Ecto neural progenitor cell (in vitro differentiated cells): ENCODE results near the gene SREK1.
A peak's percentile ranks its signal among the peaks of the same experiment; 100 is the strongest.
"Not testable (repeated sequence)": the region's sequence is repeated elsewhere in the genome, so short reads cannot be mapped to it uniquely, and the experiment has no call there.

Experiments used
- DNase-seq: peaks from one replicate; pipeline ENCODE4 v3.0.0-alpha.2; 2018; ENCODE audit warnings: low spot score

The SREK1 gene, protein sequence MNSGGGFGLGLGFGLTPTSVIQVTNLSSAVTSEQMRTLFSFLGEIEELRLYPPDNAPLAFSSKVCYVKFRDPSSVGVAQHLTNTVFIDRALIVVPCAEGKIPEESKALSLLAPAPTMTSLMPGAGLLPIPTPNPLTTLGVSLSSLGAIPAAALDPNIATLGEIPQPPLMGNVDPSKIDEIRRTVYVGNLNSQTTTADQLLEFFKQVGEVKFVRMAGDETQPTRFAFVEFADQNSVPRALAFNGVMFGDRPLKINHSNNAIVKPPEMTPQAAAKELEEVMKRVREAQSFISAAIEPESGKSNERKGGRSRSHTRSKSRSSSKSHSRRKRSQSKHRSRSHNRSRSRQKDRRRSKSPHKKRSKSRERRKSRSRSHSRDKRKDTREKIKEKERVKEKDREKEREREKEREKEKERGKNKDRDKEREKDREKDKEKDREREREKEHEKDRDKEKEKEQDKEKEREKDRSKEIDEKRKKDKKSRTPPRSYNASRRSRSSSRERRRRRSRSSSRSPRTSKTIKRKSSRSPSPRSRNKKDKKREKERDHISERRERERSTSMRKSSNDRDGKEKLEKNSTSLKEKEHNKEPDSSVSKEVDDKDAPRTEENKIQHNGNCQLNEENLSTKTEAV

DNA sequence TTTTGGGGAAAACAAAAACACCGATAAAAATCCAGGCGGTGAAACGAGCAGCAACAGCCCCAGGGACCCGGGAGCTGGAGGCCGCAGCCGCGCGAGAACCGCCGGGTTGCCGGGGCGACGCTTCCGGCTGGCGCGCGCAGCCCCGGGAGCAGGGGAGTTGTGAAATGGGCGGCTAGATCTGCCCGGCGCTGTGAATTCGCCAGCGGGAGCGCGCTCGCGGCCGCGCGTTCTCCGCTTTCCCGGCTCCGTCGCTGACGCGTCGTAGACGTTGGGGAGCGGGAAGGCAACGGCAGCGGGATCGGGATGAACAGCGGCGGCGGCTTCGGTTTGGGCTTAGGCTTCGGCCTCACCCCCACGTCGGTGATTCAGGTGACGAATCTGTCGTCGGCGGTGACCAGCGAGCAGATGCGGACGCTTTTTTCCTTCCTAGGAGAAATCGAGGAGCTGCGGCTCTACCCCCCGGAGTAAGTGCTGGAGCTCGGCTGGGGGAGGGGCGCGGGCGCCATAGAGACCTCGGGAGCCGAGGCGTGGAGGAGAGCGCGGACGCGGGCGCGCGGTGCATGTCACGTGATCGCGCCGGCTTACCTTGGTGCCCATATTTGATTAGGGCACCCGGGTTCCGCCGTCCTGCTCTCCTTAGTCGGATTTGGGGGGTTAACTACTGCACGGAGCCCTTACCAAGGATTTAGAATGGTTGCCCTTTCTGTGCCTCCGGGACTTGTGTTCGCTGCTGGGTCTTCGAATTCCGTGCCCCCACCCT is at the start of gene SREK1:
SREK1 (plus strand) TSS at position 227 of the 760 bp plus-strand sequence; CDS start at position 304, 77 bp downstream.
- peak; percentile 96 for DNase-seq

DNA sequence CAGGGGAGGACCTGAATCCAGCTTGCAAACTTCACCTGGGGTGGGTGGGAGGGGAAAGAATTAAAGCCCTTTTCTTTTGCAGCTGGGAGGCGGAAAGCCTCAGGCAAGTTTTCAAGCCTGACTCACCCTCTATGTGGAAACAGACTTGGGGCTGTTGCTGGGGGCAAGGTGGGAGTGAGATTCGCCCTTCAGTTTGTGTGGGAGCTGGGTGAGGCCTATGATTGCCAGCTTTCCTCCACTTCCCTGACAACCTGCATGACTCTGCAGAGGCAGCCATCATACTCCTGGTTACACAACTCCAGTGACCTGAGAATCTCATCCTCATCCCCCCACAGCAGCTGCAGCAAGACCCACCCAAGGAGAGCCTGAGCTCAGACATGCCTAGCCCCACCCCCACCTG is 43.2 kb upstream of the SREK1 start:
- DNase-seq = no peak

DNA sequence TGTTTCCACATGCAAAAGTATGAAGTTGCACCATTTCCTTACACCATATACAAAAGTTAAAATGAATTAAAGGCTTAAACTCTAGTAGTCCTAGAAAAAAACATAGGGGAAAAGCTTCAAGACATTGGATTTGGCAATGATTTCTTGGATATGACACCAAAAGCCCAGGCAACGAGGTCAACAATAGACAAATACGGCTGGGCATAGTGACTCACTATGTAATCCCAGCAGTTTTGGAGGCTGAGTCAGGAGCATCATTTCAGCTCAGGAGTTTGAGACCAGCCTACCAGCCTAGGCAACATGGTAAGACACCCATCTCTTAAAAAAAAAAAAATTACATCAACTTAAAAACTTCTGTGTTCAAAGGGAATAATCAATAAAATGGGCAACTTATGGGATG is 30.9 kb upstream of the SREK1 start:
- no peak for DNase-seq

DNA sequence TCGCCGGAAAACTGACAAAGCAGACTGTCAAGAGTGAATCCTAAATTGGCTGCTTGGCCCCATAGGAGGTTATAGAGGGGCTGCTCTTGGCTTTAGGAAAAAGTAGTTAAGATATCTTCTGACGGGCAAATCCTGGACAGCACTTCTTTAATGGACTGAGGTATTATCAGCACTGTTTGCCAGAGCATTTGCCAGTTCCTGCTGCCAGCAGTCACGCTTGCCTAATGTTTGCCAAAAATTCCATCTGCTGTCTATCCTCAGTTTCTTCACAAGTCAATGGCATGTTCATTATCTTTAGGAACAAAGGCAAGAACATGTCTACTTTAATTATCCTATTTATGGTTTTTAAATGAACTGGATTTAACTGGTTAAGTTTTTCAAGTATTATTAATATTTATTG is 25.8 kb upstream of the SREK1 start:
- no peak for DNase-seq

DNA sequence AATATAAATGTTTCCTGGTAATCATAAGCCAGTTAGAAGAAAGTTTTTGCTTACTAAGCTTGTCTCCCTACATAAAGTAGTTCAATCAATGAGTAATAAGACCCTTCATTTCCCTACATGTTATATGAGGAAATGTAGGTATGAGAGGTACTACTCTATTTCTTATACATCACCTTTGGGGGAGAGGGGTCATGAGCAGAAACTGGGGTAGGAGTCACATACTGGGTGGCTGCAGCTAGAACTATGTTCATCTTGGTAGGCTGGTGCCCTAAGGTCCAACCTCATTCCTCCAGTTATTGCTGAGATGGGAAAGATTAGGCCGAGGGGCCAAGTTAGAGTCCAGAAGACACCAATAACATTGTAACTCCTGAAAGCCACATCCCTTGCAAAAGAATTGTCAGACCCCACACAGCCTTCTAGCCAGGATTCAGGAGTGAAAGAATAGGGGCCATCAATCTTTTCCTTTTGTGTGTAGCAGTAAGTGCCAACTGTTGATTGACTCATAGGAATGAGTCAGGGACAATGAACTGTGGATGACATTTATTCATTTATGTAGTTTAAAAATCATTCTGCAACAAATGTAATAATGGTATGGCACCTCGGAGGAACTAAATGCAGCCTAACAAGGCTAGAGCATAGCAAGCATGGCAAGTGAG is 21.6 kb upstream of the SREK1 start:
- no peak for DNase-seq

DNA sequence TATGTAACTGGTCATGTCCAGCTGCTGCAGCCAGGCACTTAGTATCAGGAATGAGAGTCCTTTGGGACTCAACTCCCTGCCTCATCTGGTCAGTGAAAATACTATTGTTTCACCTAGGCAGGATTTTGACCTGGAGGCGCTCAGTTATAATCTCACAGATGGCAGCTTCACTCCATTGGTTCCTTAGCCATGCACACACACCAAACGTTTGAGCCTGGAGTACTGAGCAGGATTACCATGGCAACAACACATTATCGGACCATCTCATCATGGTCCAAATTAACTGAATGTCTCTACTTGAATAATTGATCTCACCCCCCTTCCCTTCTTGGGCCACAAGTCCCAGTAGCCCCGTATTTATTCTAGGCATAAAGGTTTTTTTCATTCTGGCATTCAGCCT is 15.0 kb upstream of the SREK1 start:
- DNase-seq = no peak

DNA sequence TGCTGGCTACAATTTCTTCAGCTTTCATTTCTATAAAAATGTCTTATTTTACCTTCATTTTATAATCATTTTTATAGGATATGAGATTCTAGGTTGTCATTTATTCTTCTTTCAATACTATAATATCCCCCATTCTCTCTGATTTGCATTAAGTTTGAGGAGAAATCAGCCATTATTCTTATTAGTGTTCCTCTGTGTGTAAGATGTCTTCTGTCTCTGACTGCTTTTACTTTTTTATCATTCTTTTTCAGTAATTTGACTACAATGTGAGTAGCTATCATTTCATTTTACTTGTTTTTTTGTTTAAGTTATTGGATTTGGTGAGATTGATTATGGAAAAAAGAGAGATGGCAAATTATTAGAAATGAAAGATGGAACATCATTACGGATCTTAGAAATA is 13.6 kb upstream of the SREK1 start:
- DNase-seq = no peak

DNA sequence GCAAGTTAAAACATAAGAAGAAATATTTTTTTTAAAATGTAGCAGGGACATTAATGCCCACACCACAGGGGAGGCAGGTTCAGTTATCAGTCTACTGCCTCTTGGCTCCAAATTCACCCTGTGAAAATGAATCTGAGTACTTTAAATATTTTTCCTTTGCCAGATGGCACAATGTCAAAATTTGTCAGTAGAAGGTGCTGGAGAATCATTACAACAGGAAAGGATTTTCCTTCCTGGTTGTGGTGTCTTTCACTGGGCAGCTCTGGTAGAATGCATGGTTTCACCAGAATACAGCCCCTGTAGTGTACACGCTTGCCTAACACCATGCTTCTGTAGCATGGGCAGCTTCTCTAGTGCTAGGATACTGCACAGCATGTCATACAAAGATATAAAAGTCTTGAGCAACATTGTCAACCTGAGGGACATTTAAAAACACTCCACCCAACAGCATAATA is 9.7 kb upstream of the SREK1 start:
- DNase-seq = no peak

DNA sequence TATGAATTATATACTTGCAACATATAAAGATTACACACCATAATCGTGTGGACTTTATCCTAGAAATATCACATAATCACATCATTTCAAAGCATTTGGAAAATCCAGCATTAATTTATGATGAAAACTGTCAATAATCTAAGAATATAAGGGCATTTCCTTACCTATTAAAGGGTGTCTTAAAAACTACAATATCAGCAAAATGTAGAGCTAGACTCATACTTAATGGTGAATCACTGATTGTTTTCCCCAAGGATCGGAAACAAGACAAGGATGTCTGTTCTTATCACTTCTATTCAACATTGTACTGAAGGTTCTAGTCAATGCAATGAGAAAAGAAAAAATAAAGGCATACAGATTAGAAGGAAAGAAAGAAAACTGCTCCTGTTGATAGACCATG is 8.0 kb upstream of the SREK1 start:
- DNase-seq = no peak

DNA sequence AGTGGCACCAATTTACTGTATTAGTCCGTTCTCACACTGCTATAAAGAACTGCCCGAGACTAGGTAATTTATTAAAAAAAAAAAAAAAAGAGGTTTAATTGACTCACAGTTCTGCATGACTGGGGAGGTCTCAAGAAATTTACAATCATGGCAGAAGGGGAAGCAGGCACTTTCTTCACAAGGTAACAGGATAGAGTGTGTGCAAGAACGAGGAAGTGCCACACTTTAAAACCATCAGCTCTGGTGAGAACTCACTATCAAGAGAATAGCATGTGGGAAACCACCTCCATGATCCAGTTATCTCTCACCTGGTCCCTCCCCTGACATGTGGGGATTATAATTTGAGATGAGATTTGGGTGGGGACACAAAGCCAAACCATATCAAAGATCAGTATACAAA is 7.2 kb upstream of the SREK1 start:
- not testable (repeated sequence) for DNase-seq

DNA sequence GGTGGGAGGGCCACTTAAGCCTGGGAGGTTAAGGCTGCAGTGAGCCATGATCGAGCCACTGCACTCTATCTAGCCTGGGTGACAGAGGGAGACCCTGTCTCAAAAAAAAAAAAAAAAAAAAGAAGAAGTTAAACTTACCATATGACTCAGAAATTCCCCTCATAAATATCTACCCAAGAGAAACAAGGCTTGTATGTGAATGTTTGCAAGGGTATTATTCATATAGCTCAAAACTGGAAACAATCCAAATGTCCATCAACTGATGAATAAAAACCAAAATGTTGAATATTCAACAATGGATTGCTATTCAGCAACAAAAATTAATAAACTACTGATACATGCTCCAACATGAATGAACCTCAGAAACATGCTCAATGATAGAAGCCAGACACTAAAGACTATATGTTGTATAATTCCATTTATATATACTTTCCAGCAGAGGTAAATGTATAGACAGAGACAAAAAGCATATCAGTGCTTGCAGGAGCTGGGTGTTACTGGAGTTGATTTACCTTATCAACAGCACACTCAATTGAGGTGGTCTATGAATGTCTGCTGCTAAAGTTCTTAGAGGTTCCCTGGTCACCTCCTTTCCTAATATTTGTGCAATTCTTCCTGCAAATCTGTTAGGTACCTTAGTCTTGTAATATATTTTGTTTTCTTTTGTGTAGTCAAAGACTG is 5.3 kb upstream of the SREK1 start:
- no peak for DNase-seq

DNA sequence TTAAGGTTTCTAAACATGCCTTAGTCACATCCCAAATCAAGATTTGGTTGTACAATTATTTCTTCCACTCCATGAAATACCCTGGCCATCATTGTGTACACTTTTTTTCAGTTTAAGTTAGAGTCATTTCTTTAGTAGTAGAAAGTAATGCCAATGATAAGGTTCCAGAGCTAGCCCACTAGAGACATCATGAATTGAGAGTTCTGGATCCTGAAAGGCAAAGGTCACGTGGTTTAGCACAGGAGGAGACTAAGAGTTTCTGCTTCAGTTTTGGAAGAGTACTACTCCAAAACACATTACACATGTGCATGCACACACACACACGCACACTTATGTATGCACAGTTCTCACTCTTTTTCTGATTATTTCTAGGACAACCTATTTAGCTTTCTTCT is 4.8 kb upstream of the SREK1 start:
- no peak for DNase-seq

DNA sequence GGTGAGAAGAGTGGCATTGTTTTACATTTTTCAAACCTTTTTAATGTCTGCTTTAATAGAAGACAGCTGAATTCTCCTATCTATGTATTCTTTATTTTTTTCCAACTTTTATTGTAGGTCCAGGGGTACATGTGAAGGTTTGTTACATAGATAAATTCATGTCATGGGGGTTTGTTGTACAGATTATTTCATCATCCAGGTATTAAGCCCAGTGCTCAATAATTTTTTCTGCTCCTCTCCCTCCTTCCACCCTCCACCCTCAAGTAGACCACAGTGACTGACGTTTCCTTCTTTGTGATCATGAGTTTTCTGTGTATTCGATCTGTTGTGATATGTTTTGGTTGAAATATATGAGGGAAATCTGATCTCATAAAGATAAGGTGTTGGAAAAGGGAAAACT is 1.7 kb upstream of the SREK1 start:
- no peak for DNase-seq

DNA sequence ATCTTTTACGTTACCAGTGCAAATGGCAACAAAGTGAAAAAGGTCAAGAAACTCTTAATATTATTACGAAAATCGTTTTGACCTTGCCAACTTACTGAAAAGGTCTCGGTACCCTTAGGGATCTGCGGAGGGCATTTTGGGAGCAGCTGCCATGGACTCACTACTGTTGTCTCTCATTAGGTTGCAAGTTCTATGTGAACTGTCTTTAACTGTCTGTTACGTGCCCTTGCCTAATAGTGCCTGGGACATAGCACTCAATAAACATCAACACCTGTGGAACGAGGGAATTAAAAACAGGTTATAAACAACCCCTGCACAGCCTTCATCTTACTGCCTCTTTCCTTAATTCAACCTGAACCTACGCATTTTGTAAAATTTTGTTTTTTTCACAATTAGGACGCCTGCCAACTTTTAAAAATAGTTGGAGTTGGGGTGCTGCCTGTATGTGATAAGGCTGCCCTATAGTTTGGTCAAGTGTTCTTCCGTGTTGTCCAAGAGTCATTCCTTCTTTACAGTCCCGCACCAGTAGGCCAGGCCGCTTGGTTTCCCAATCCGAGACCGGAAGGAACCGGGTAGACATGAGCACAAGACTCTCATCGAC is 527 bp upstream of the SREK1 start:
- no peak for DNase-seq

DNA sequence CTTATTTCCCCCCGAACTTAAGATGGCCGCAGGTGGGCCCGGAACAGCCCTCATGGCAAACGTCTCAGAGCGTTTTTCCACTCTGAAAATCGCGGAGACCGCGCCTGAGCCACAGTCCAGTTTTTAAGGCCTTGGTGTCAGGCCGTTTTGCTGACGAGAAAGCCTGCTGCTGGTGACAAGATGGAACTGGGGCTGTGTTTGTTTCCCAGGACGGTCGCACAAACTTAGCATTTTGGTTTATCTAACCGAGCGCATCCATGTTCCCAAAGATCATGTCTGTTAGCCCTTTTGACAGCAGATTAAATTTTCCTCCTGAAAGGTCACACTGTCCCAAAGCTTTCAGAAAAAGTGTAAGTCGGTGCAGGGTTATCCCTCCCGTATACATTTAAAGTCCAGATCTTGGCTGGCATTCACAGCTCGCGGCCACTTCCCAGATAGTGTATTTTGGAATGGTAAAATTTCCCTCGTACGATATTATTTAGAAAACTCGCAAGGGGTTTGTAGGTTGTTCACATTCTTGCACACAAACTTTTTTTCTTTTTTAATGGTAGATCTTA is 812 bp downstream of the SREK1 start:
- no peak for DNase-seq

DNA sequence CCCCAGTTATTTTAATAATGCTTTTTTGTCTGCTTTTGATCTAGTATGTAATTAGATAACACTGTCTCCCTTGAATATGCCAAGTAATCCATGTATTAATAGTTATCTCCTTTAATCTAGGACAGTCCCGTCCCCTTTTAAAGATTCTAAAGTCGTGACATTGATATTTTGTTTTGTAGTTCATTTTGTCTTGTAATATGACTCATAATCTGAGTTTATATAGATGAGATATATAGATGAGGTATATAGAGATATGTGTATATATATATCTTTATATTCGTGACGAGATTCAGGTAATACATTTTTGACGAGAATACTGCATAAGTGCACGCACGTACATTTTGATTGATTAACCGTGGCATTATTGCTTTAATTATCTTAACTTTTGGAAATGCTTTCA is 1.6 kb downstream of the SREK1 start:
- DNase-seq = no peak

DNA sequence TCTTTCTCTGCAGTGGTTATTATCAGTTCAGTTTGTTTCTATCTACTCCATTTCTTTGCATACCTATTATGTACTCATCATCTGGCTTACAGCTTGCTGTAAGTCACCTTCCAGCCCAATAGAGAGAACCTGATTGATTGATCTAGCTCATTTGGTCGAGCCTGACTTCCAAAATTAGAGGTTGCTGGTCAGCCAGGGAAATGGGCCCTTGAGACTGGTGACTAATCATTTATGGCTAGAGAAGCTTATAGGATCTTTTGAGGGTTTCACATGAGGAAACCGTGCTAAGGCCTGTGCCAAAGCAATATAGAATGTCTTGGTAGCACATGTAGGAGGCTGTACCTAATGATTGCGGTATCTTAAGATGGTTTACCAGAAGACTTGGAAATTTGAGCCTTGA is 5.8 kb downstream of the SREK1 start:
- no peak for DNase-seq

DNA sequence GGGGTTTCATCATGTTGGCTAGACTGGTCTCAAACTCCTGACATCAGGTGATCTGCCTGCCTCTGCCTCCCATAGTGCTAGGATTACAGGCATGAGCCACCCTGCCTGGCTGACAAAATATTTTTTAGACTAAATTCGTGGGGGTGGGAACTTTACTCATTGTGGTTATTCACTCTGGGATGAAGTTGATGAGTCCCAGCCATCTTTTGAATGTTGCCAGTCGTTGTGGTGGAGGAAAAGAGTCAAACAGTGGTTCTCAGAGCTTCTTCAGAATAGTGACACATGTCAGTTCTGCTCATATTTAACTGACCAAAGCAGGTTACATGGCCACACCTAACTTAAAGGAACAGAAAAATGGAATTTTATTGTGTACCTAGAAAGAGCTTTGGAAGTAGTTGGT is 6.9 kb downstream of the SREK1 start:
- no peak for DNase-seq

DNA sequence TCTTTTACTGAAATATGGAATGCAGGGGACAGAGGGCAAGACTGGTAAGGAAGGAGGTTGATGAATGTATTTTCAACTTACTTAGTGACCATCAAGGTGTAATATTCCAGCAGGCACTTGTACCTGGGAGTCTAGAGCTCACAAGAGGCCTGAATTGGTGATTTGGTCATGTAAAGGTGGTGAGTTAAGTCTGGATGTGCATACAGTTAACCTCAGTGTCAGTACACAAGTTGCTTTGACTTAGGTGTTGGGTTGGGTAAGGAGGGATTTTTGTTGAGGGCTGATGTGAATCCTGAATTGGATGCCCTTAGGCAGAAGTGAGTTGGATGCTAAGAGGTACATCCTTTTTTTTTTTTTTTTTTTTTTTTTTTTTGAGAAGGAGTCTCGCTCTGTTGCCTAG is 7.4 kb downstream of the SREK1 start:
- DNase-seq = no peak

DNA sequence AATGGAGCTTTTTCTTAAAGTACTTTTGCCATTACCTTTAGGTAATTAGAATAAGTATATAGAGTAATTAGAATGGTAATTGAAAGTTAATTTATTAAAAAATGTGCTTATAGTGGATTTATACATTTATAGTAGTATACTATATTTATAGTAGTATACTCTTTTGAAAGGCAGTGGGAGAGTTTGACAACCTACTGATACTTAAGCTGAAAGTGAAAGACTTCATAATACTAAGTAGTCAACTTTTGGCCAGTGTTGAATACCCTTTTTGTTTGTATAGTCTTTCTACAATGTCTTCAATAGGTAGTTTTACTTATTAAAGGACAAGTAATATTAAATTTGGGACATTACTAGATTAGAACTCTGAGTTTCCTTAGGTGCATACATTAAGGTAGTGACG is 12.9 kb downstream of the SREK1 start:
- no peak for DNase-seq

DNA sequence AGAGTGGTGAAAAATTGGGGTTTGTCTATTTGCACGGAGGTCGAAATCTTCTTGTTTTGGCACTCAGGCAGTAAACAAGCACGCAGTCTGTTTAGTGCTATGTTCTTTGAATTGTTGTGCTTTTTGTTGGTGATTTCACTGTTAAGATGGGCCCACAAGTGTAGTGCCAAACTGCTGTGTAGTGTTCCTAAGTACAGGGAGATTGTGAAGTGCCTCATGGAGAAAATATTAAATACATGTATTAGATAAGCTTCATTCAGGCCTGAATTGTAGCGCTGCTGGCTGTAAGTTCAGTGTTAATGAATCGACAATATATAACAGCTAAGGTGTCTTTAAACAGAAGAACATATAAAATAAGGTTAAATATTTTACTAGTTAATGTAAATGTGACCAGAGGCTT is 17.3 kb downstream of the SREK1 start:
- DNase-seq = no peak
